GM23338 (cell line): ENCODE results near the gene RHOT1. TPM values are rescaled to one million over a fixed set of nuclear protein-coding genes. Genes with fewer than 3 reads are reported as not detected.

Experiments used
- ATAC-seq: fragments of 200-7000 bp; cut with Tn5 transposase; 3 replicates; pipeline ENCODE4 v1.9.1; 2020
- DNase-seq: peaks from one replicate; pipeline ENCODE4 v3.0.0-alpha.2; 2015; ENCODE audit warnings: low spot score
- H2AFZ ChIP-seq: fragments of 200-600 bp; sonication (generic); 2 replicates; pipeline ENCODE4 v1.8.0; 2016; ENCODE audit warnings: antibody characterized with exemption, mild to moderate bottlenecking, moderate library complexity
- H3F3A ChIP-seq: fragments of 200-600 bp; sonication (generic); replicated peaks from 2 replicates; pipeline ENCODE4 v1.8.0; 2017; ENCODE audit warnings: antibody characterized with exemption, mixed run types, low read depth
- H3K27ac ChIP-seq: fragments of 200-600 bp; sonication (generic); 2 replicates; pipeline ENCODE4 v1.6.1; 2016; ENCODE audit warnings: low read depth
- H3K27me3 ChIP-seq: fragments of 200-600 bp; sonication (generic); 2 replicates; pipeline ENCODE4 v1.8.0; 2016; ENCODE audit warnings: mild to moderate bottlenecking, mixed run types, moderate library complexity; ENCODE audit not compliant: insufficient read depth
- H3K36me3 ChIP-seq: fragments of 200-600 bp; sonication (generic); 2 replicates; pipeline ENCODE4 v1.8.0; 2016; ENCODE audit warnings: mild to moderate bottlenecking; ENCODE audit not compliant: insufficient read depth
- H3K4me1 ChIP-seq: fragments of 200-600 bp; sonication (generic); 2 replicates; pipeline ENCODE4 v1.8.0; 2016; ENCODE audit warnings: mild to moderate bottlenecking, moderate library complexity; ENCODE audit not compliant: insufficient read depth
- H3K4me2 ChIP-seq: fragments of 200-600 bp; sonication (generic); 2 replicates; pipeline ENCODE4 v1.7.1; 2017; ENCODE audit warnings: mixed run types
- H3K4me3 ChIP-seq: fragments of 200-600 bp; sonication (generic); 2 replicates; pipeline ENCODE4 v1.6.1; 2016; ENCODE audit warnings: mixed run types
- H3K79me2 ChIP-seq: fragments of 200-600 bp; sonication (generic); replicated peaks from 2 replicates; pipeline ENCODE4 v1.8.0; 2017; ENCODE audit warnings: mild to moderate bottlenecking; ENCODE audit not compliant: insufficient read depth
- H3K9me2 ChIP-seq: fragments of 200-600 bp; sonication (generic); 2 replicates; pipeline ENCODE4 v1.8.0; 2017; ENCODE audit not compliant: insufficient read depth
- H4K20me1 ChIP-seq: fragments of 200-600 bp; sonication (generic); replicated peaks from 2 replicates; pipeline ENCODE4 v1.8.0; 2017; ENCODE audit warnings: mild to moderate bottlenecking; ENCODE audit not compliant: insufficient read depth
- H3K27ac Mint-ChIP-seq: 2 replicates; pipeline ENCODE4 v1.8.0; 2020; ENCODE audit warnings: inconsistent platforms, mild to moderate bottlenecking, moderate library complexity, mixed read lengths
- H3K27me3 Mint-ChIP-seq: 3 replicates; pipeline ENCODE4 v1.8.0; 2022; ENCODE audit warnings: low read depth, mild to moderate bottlenecking, moderate library complexity, mixed read lengths, inconsistent platforms; ENCODE audit not compliant: insufficient read depth, poor library complexity
- H3K36me3 Mint-ChIP-seq: 3 replicates; pipeline ENCODE4 v1.8.0; 2021; ENCODE audit warnings: low read depth, mild to moderate bottlenecking, inconsistent platforms, moderate library complexity, mixed read lengths
- H3K4me1 Mint-ChIP-seq: 3 replicates; pipeline ENCODE4 v1.8.0; 2020; ENCODE audit warnings: mild to moderate bottlenecking, inconsistent platforms, mixed read lengths
- H3K4me3 Mint-ChIP-seq: 3 replicates; pipeline ENCODE4 v1.8.0; 2021; ENCODE audit warnings: moderate library complexity, mild to moderate bottlenecking, inconsistent platforms, mixed read lengths
- H3K9me3 Mint-ChIP-seq: 3 replicates; pipeline ENCODE4 v1.8.0; 2020; ENCODE audit warnings: moderate library complexity, mild to moderate bottlenecking, inconsistent platforms, mixed read lengths
- CREB1 ChIP-seq: fragments of 250-450 bp; sonication (Bioruptor Pico); IDR thresholded peaks from 2 replicates; pipeline ENCODE4 v1.5.0; 2020; ENCODE audit warnings: low read depth, mild to moderate bottlenecking, moderate library complexity
- EZH2 ChIP-seq: fragments of 200-600 bp; sonication (generic); IDR thresholded peaks from one replicate; pipeline ENCODE4 v1.8.0; 2017; ENCODE audit warnings: antibody characterized with exemption, mild to moderate bottlenecking, low read depth; ENCODE audit not compliant: unreplicated experiment
- EZH2phosphoT487 ChIP-seq: fragments of 200-600 bp; sonication (generic); IDR thresholded peaks from one replicate; pipeline ENCODE4 v1.8.1; 2018; ENCODE audit warnings: antibody characterized with exemption; ENCODE audit not compliant: unreplicated experiment
- JUNB ChIP-seq: IDR thresholded peaks from one replicate; pipeline ENCODE4 v1.6.1; 2016; ENCODE audit warnings: antibody characterized with exemption; ENCODE audit not compliant: unreplicated experiment
- NANOG ChIP-seq: IDR thresholded peaks from 2 replicates; pipeline ENCODE4 v1.6.1; 2016; ENCODE audit warnings: antibody characterized with exemption, borderline replicate concordance
- POLR2AphosphoS5 ChIP-seq: IDR thresholded peaks from 2 replicates; pipeline ENCODE4 v1.6.1; 2016; ENCODE audit warnings: antibody characterized with exemption, low read depth
- STAT1 ChIP-seq: IDR thresholded peaks from one replicate; pipeline ENCODE4 v1.6.1; 2016; ENCODE audit warnings: antibody characterized with exemption; ENCODE audit not compliant: unreplicated experiment
- ZNF114 ChIP-seq: fragments of 250-450 bp; sonication (Bioruptor Pico); IDR thresholded peaks from 2 replicates; pipeline ENCODE4 v1.5.0; 2020; ENCODE audit warnings: mild to moderate bottlenecking, moderate library complexity
- ZNF331 ChIP-seq: fragments of 250-450 bp; sonication (Bioruptor Pico); IDR thresholded peaks from 2 replicates; pipeline ENCODE4 v1.5.0; 2020; ENCODE audit warnings: low read depth, mild to moderate bottlenecking, moderate library complexity
- polyA plus RNA-seq: library from polyadenylated mRNA; unstranded; fragments of >200 nt; fragmentation: Nextera tagmentation; extraction: Ambion mirVana; gene quantifications from 2 replicates; pipeline ENCODE4 v1.2.1, GENCODE V29; 2016
- total RNA-seq: library from RNA; depleted of rRNA; stranded (reverse); fragments of >200 nt; shearing (Covaris generic); gene quantifications from 2 replicates; pipeline ENCODE4 v1.2.3, GENCODE V29; 2014
- TF ChIP-seq, protein P1 (sequence below): IDR thresholded peaks from one replicate; pipeline ENCODE4 v1.6.1; 2018; ENCODE audit warnings: antibody characterized with exemption; ENCODE audit not compliant: unreplicated experiment
- TF ChIP-seq, protein P2 (sequence below): IDR thresholded peaks from 2 replicates; pipeline ENCODE4 v1.6.1; 2016; ENCODE audit warnings: antibody characterized with exemption
- TF ChIP-seq, protein P3 (sequence below), 2 experiments: fragments of 200-600 bp in 1 of 2; sonication (generic) in 1 of 2; conservative IDR thresholded peaks; 2 replicates each; pipeline versions ENCODE4 v1.5.1 to v1.6.1; 2016 to 2017; ENCODE audit warnings: antibody characterized with exemption in 2 of 2, low read depth in 2 of 2, mild to moderate bottlenecking in 2 of 2, moderate library complexity in 1 of 2

RHOT1 gene
- total and polyA plus RNA-seq, 2 experiments from 2014 or later = 40.8 to 53.5 TPM

DNA sequence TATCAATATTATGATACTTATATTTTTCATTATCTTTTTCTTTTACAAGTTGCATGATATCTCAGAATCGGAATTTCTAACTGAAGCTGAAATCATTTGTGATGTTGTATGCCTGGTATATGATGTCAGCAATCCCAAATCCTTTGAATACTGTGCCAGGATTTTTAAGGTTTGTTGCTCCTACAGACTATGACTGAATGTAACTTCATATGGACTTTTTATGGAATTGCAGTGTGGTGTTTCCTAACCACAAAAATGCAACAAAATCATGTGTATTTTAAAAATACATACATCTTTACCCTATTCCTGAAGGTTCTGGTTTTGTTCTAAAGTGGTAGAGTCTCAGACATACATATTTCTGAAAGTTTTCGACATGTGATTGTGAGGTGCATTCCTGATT lies 64.6 kb downstream of the RHOT1 start (continued):
- TF ChIP-seq ZNF331 (no peak), CREB1 (CRISPR knock-in tag) (no peak), ZNF114 (no peak), POLR2AphosphoS5 (no peak), EZH2phosphoT487 (no peak)
- TF ChIP-seq, protein P1, sequence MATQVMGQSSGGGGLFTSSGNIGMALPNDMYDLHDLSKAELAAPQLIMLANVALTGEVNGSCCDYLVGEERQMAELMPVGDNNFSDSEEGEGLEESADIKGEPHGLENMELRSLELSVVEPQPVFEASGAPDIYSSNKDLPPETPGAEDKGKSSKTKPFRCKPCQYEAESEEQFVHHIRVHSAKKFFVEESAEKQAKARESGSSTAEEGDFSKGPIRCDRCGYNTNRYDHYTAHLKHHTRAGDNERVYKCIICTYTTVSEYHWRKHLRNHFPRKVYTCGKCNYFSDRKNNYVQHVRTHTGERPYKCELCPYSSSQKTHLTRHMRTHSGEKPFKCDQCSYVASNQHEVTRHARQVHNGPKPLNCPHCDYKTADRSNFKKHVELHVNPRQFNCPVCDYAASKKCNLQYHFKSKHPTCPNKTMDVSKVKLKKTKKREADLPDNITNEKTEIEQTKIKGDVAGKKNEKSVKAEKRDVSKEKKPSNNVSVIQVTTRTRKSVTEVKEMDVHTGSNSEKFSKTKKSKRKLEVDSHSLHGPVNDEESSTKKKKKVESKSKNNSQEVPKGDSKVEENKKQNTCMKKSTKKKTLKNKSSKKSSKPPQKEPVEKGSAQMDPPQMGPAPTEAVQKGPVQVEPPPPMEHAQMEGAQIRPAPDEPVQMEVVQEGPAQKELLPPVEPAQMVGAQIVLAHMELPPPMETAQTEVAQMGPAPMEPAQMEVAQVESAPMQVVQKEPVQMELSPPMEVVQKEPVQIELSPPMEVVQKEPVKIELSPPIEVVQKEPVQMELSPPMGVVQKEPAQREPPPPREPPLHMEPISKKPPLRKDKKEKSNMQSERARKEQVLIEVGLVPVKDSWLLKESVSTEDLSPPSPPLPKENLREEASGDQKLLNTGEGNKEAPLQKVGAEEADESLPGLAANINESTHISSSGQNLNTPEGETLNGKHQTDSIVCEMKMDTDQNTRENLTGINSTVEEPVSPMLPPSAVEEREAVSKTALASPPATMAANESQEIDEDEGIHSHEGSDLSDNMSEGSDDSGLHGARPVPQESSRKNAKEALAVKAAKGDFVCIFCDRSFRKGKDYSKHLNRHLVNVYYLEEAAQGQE = no peak

DNA sequence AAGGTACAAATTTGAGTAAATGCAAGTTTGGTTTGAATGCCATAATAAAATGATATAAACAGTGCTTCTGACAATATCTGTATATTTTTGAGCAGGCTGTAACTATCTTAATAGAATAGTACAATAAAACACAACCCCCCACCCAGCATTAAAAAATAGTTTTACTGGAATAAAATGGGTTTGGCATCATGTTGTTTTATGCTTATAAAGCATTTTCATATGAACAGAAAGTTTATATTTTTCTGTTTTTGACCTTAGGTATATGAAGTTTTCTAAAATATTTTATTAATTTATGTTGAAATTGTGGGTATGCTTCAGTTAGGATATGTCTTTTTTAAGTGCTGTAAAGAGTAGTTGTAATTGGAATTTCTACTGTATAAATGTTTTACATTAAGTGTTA lies 66.1 kb downstream of the RHOT1 start:
- no peaks in the 10 kb centered on the region for H3K9me2 ChIP-seq
- Mint-ChIP-seq H3K27me3 (no peaks in the 10 kb centered on the region), H3K27ac (no peak overlapping the region), H3K9me3 (no peaks in the 10 kb centered on the region), H3K4me3 (no peak overlapping the region), H3K36me3 (peaks cover 10% of the 10 kb centered on the region; the same call in 2 of the 3 replicates), H3K4me1 (0 out of 3 replicates have a peak, but pooled peaks cover 2% of the 10 kb centered on the region)
- no peak overlapping the region for H3K27ac ChIP-seq
- H3K4me3 ChIP-seq = no peak overlapping the region
- H3K4me1 ChIP-seq = no peaks in the 10 kb centered on the region
- no peaks in the 10 kb centered on the region; the same call in 1 of the 2 replicates for H3F3A ChIP-seq
- H3K27me3 ChIP-seq = no peaks in the 10 kb centered on the region
- H3K36me3 ChIP-seq = peaks cover 8% of the 10 kb centered on the region; the same call in 1 of the 2 replicates
- no peaks in the 10 kb centered on the region for H3K79me2 ChIP-seq
- DNase-seq (no peak), ATAC-seq (no peak)
- H4K20me1 ChIP-seq = no peaks in the 10 kb centered on the region
- no peak overlapping the region for H3K4me2 ChIP-seq
- no peak overlapping the region for H2AFZ ChIP-seq
- TF ChIP-seq, protein P2, sequence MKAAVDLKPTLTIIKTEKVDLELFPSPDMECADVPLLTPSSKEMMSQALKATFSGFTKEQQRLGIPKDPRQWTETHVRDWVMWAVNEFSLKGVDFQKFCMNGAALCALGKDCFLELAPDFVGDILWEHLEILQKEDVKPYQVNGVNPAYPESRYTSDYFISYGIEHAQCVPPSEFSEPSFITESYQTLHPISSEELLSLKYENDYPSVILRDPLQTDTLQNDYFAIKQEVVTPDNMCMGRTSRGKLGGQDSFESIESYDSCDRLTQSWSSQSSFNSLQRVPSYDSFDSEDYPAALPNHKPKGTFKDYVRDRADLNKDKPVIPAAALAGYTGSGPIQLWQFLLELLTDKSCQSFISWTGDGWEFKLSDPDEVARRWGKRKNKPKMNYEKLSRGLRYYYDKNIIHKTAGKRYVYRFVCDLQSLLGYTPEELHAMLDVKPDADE = no peak
- TF ChIP-seq POLR2AphosphoS5 = no peak
- TF ChIP-seq STAT1 = no peak
- TF ChIP-seq ZNF114 = no peak
- no peak for TF ChIP-seq EZH2phosphoT487
- TF ChIP-seq ZNF331 = no peak
- TF ChIP-seq, protein P3, sequence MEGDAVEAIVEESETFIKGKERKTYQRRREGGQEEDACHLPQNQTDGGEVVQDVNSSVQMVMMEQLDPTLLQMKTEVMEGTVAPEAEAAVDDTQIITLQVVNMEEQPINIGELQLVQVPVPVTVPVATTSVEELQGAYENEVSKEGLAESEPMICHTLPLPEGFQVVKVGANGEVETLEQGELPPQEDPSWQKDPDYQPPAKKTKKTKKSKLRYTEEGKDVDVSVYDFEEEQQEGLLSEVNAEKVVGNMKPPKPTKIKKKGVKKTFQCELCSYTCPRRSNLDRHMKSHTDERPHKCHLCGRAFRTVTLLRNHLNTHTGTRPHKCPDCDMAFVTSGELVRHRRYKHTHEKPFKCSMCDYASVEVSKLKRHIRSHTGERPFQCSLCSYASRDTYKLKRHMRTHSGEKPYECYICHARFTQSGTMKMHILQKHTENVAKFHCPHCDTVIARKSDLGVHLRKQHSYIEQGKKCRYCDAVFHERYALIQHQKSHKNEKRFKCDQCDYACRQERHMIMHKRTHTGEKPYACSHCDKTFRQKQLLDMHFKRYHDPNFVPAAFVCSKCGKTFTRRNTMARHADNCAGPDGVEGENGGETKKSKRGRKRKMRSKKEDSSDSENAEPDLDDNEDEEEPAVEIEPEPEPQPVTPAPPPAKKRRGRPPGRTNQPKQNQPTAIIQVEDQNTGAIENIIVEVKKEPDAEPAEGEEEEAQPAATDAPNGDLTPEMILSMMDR (conservative IDR thresholded peaks at IDR 0.05; ENCODE audit: low read depth in 2 of 2) = no peak
- TF ChIP-seq, protein P1 = no peak
- no peak for TF ChIP-seq NANOG
- TF ChIP-seq EZH2 = no peak
- no peak for TF ChIP-seq JUNB
- TF ChIP-seq CREB1 (CRISPR knock-in tag) = no peak
